BLaER1 (cell line): Measurements from ENCODE around the gene CYP4F2.

Source experiments
- H3K27ac ChIP-seq: shearing (Covaris generic); formaldehyde crosslinking; 2 replicates; pipeline ENCODE4 v1.8.1; 2022
- H3K27me3 ChIP-seq: shearing (Covaris generic); formaldehyde crosslinking; 2 replicates; pipeline ENCODE4 v1.8.1; 2022
- H3K36me3 ChIP-seq: shearing (Covaris generic); formaldehyde crosslinking; 2 replicates; pipeline ENCODE4 v1.8.1; 2022
- H3K4me1 ChIP-seq: shearing (Covaris generic); formaldehyde crosslinking; 2 replicates; pipeline ENCODE4 v1.8.1; 2022
- H3K4me2 ChIP-seq: shearing (Covaris generic); formaldehyde crosslinking; 2 replicates; pipeline ENCODE4 v1.8.1; 2022
- H3K4me3 ChIP-seq: shearing (Covaris generic); formaldehyde crosslinking; 2 replicates; pipeline ENCODE4 v1.8.1; 2022
- H3K9ac ChIP-seq: shearing (Covaris generic); formaldehyde crosslinking; 2 replicates; pipeline ENCODE4 v1.8.1; 2022
- H3K9me3 ChIP-seq: shearing (Covaris generic); formaldehyde crosslinking; 2 replicates; pipeline ENCODE4 v1.8.1; 2022
- H4K20me1 ChIP-seq: shearing (Covaris generic); formaldehyde crosslinking; 2 replicates; pipeline ENCODE4 v1.8.1; 2022
- Cebpa-rat ChIP-seq: shearing (Covaris generic); IDR thresholded peaks from 2 replicates; pipeline ENCODE4 v1.8.1; 2022

Gene CYP4F2

GRCh38 chr19:15828121-15828610, 69.7 kb downstream of the CYP4F2 start:
- no peak for TF ChIP-seq Cebpa-rat
- Histone ChIP-seq H4K20me1 (no peaks in the 10 kb centered on the region), H3K4me2 (peak overlapping the region; percentile 65), H3K27me3 (no peaks in the 10 kb centered on the region), H3K36me3 (no peaks in the 10 kb centered on the region), H3K9me3 (no peaks in the 10 kb centered on the region), H3K4me1 (peaks cover 14% of the 10 kb centered on the region), H3K4me3 (no peak overlapping the region), H3K27ac (peak overlapping the region; percentile 58), H3K9ac (0 out of 2 replicates have a peak overlapping the region, but pooled peaks have one; percentile 24)
